ENCODE measurements around the gene SBF2. TPM values are rescaled to one million over a fixed set of nuclear protein-coding genes. Genes with fewer than 3 reads are reported as not detected.
"Not testable (repeated sequence)": the region's sequence is repeated elsewhere in the genome, so short reads cannot be mapped to it uniquely, and the experiment has no call there.

The SBF2 gene
- polyA plus RNA-seq, 1 donor from 2014 or later: 2.6 TPM

DNA sequence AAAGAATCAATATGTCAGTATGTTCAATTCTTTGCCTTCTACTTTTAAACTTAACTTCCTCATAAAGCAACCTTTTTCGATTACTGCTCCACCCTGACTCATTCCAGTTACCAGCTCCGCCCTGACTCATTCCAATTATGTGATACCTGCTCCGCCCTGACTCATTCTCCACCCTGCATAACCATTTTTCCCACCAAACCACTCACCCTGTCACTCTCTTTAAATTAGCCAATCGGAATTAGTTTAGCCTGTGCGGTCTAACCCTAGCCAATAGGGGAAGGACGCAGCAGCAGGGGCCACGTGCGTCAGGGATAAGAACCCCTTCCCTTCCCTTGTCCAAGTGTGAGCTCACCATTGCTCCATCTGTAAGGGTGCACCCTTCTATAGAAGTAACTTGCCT lies 393.8 kb downstream of the SBF2 start:
- not testable (repeated sequence) for H3K4me1 Mint-ChIP-seq, H3K36me3 Mint-ChIP-seq, H3K9me3 Mint-ChIP-seq, H3K27ac Mint-ChIP-seq, H3K27me3 Mint-ChIP-seq
- peak overlapping the region in 1 of 4 donors; percentile 4 for H3K4me3 Mint-ChIP-seq

DNA sequence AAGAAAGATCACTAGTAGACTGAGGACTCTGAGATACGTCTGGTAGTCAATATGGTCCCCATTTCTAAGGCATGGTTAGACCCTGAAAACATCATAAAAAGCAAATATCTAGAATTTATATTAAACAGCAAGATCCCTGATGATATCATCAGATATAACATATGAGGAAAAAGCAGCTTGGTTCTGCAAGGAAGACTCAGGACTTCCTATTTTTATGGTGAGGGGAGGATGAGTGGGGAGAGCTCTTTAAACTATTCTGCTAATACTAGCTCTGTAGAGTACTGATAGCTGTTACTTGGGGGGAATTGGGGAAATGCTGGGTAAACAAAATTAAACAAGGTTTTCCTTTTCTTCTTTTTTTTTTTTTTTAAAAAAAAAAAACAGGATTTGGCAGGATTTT lies 394.3 kb downstream of the SBF2 start:
- H3K27ac Mint-ChIP-seq: no peak overlapping the region
- peaks cover 8% of the 10 kb centered on the region for H3K36me3 Mint-ChIP-seq
- peaks cover 3 to 4% (median 3%) of the 10 kb centered on the region in 3 donors for H3K9me3 Mint-ChIP-seq
- H3K4me1 Mint-ChIP-seq: peaks cover 5 to 6% (median 5%) of the 10 kb centered on the region in 3 donors
- H3K4me3 Mint-ChIP-seq: no peak overlapping the region
- H3K27me3 Mint-ChIP-seq: no peaks in the 10 kb centered on the region

DNA sequence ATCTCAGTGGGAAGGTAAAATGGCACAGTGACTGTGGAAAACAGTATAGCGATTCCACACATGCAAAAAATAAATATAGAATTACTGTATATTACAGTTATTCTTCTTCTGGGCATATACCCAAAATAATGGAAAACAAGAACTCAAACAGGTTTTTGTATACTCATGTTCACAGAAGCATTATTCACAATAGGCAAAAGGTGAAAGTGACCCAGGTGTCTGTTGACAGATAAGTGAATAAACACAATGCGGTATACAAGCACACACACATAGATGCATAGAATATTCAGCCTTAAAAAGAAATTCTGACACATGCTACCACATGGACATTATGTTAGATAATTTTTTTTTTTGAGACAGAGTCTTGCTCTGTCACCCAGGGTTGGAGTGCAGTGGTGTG lies 397.1 kb downstream of the SBF2 start:
- Mint-ChIP-seq H3K27ac (no peak overlapping the region), H3K36me3 (peaks cover 8% of the 10 kb centered on the region), H3K9me3 (peaks cover 3 to 4% (median 3%) of the 10 kb centered on the region in 3 donors), H3K27me3 (no peaks in the 10 kb centered on the region), H3K4me1 (peaks cover 5 to 6% (median 5%) of the 10 kb centered on the region in 3 donors), H3K4me3 (no peak overlapping the region)

DNA sequence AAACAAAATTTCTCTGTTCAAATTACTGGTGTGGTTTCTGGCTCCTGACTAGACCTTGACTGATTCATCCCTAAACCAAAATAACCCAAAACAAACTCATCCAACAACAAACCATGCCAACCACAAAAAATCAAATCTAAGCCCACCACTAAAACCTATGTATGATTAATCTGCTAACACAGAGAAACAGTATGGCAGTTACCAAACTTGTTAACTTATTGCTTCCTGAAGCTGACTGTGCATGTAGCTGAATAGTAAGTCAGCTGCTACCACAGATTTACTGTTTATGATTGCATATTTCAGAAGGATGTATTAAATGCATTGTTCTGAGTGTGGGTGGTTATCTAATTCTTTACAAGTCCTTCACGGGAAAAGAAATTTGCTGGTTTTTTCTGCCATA lies 399.0 kb downstream of the SBF2 start:
- H3K27ac Mint-ChIP-seq: no peak overlapping the region
- peaks cover 8% of the 10 kb centered on the region for H3K36me3 Mint-ChIP-seq
- H3K4me3 Mint-ChIP-seq: no peak overlapping the region
- peaks cover 3 to 4% (median 3%) of the 10 kb centered on the region in 3 donors for H3K9me3 Mint-ChIP-seq
- peaks cover 7 to 11% (median 8%) of the 10 kb centered on the region in 3 donors for H3K4me1 Mint-ChIP-seq
- no peaks in the 10 kb centered on the region for H3K27me3 Mint-ChIP-seq

DNA sequence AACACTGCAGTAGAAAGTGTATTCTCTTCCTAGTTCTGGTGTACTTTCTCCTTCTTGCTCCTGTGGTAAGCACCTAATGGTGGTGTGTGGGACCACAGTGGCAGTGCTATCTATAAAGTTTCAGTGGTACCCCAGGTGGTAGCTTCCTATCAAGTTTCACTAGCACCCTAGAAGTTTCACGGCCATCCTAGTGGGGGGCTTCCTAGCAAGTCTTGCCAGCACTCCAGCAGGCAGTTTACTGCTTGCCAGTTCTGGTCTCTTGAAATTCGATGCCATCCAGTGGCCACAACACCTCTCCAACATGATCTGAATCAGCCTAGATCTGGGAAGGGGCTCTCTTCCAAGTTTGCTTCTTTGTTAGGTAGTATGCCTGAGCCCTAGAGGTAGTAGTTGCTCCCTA lies 400.5 kb downstream of the SBF2 start:
- Mint-ChIP-seq H3K9me3 (peaks cover 3 to 4% (median 3%) of the 10 kb centered on the region in 3 donors), H3K27me3 (no peaks in the 10 kb centered on the region), H3K4me1 (peaks cover 4 to 11% (median 6%) of the 10 kb centered on the region in 3 donors), H3K4me3 (no peak overlapping the region), H3K36me3 (peaks cover 8% of the 10 kb centered on the region), H3K27ac (peak overlapping the region in 1 of 3 donors; percentile 49)

DNA sequence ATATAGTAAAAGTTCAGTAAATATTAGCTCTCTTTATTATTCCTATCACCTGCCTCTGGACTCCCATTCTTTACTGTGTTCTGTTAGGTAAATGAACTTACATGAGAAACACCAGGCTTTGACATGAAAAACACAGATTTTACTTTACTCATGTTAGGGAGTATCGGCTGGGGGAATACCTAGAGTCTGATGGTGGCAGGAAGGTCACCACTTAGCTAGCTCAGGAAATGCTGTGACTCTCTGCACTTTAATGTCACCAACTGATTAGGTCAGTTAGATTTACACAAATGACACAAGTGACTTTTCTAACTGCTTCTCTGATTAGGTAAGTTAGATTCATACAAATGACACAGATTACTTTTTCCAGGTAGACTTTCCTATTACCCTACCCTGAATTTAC lies 405.1 kb downstream of the SBF2 start:
- Mint-ChIP-seq H3K27ac (no peak overlapping the region), H3K27me3 (peaks cover 3% of the 10 kb centered on the region)

DNA sequence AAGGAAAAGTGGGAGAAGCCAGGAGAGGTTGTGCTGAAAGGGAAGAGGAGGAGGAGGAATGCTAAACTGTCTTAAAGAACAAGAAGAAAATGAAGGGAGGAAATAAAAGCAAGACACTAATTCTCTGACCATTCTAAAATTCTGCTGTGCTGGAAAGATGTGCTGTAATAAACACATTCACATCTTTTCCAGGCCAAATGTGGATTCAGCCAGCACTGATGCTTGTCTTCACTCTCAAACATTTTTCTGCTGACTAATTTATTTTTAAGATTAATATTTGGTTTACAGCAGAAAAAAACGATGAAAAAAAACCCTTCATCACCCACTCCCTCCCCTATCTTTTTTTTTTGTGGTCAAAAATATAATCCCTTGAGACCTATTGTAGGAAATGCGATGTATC lies 406.5 kb downstream of the SBF2 start:
- no peak overlapping the region for H3K4me3 Mint-ChIP-seq
- H3K27me3 Mint-ChIP-seq: peaks cover 3% of the 10 kb centered on the region
- H3K36me3 Mint-ChIP-seq: peaks cover 3% of the 10 kb centered on the region
- no peaks in the 10 kb centered on the region for H3K9me3 Mint-ChIP-seq
- peaks cover 4 to 6% (median 4%) of the 10 kb centered on the region in 3 donors for H3K4me1 Mint-ChIP-seq
- no peak overlapping the region for H3K27ac Mint-ChIP-seq

More for the DNA sequence above, 405.1 kb downstream of the SBF2 start:
- H3K9me3 Mint-ChIP-seq: no peaks in the 10 kb centered on the region
- H3K4me1 Mint-ChIP-seq: peaks cover 4 to 6% (median 4%) of the 10 kb centered on the region in 3 donors
- H3K36me3 Mint-ChIP-seq: peaks cover 3% of the 10 kb centered on the region
- H3K4me3 Mint-ChIP-seq: no peak overlapping the region

DNA sequence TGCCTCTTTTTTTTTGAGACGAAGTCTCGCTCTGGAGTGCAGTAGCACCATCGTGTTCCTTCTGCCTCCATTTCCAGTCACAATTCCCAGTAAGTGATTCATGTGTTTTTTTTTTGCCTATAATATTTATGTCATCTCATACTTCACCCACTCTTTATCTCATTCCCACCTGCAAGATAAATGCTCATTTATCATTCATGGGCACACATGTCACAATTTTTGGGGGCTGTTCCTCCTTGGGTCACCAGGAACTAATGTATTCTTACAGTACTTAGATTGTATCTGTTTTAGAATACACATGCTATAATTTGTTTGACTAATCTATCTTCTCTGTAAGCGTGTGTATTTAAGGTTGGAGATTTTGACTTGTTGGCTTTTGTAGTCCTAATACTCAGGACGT lies 407.4 kb downstream of the SBF2 start:
- no peak overlapping the region for H3K27ac Mint-ChIP-seq
- H3K36me3 Mint-ChIP-seq: peaks cover 3% of the 10 kb centered on the region
- H3K4me1 Mint-ChIP-seq: peaks cover 3 to 5% (median 3%) of the 10 kb centered on the region in 3 donors
- H3K9me3 Mint-ChIP-seq: no peaks in the 10 kb centered on the region
- no peak overlapping the region for H3K4me3 Mint-ChIP-seq
- H3K27me3 Mint-ChIP-seq: peaks cover 3% of the 10 kb centered on the region

DNA sequence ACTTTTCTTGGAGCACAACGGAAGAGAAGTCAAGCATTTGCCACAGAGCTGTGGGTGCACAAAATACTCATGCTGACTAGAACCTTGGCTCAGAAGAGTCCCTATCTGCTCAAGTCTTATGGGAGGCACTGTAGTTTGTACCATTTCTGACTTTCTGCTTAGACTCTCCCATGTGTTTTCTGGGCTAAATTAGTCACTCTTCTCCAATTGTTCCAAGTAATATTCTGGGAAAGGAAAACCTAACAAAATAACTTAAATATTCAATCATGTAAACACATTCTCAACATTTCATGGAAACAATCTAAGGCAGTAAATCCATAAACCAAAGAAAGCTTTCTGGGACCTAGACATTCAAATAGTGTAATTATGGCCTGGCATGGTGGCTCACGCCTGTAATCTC lies 409.4 kb downstream of the SBF2 start:
- Mint-ChIP-seq H3K27ac (no peak overlapping the region), H3K9me3 (no peaks in the 10 kb centered on the region), H3K27me3 (peaks cover 3% of the 10 kb centered on the region), H3K4me3 (no peak overlapping the region), H3K36me3 (peaks cover 8% of the 10 kb centered on the region), H3K4me1 (no peaks in the 10 kb centered on the region)

DNA sequence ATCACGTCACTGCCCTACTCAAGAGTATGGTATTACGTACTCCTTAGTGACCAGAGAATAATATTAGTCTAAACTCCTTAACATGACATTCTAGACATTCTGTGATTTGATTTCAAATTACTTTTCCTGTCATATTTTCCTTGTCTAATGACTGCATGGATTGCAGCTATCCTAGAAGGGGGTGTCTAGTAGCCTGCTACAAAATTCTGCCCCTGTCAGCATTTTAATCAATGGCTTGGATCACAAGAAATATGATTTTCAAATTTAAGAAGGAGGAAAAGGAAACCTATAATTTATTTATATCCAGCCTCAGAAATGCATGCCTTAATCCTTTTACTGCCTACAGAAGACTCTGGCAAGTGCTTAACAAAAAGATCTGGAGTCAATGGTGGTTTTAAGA lies 413.4 kb downstream of the SBF2 start:
- Mint-ChIP-seq H3K4me3 (no peak overlapping the region), H3K27ac (no peak overlapping the region), H3K4me1 (no peaks in the 10 kb centered on the region), H3K36me3 (peaks cover 5% of the 10 kb centered on the region), H3K27me3 (no peaks in the 10 kb centered on the region), H3K9me3 (peaks cover 0 to 1% (median 0%) of the 10 kb centered on the region in 3 donors)

DNA sequence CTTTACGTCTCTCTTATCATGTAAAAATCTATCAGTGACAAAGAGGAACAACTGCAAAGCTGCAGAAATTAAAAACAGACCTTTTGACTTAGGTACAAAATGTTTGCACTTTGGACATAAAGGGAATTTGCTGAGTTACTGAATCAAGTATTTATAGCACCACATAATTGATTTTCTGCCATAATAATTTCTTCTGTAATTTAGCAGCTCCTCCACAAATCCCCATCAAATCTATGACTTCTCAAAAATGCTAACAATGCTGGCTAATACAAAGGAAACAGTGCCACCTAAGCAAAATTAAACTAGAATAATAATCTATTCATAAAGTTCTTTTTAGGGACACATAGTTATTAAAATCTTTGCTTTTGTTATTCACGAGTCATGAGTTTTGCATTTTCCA lies 415.1 kb downstream of the SBF2 start:
- Mint-ChIP-seq H3K4me3 (no peak overlapping the region), H3K27me3 (no peaks in the 10 kb centered on the region), H3K36me3 (peaks cover 5% of the 10 kb centered on the region), H3K9me3 (peaks cover 0 to 1% (median 0%) of the 10 kb centered on the region in 3 donors), H3K27ac (no peak overlapping the region), H3K4me1 (peaks cover 0 to 3% (median 0%) of the 10 kb centered on the region in 3 donors)

DNA sequence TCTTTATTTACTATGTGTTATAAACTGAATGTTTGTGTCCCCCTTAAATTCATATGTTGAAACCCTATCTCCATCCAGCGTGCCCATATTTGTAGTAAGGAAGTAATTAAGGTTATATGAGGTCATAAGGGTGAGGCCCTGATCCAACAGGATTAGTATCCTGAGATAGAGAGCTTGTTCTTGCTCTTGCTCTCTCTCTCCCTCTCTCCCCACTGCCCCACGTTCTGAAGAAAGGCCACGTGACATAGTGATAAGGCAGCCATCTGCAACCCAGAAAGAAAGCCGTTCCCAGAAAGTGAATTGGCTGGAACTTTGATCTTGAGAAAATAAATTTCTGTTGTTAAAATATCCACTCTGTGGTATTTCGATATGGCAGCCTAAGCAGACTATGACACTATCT lies 417.7 kb downstream of the SBF2 start:
- H3K4me1 Mint-ChIP-seq: peaks cover 0 to 3% (median 0%) of the 10 kb centered on the region in 3 donors
- peaks cover 7% of the 10 kb centered on the region for H3K36me3 Mint-ChIP-seq
- peaks cover 0 to 5% (median 1%) of the 10 kb centered on the region in 3 donors for H3K9me3 Mint-ChIP-seq
- H3K27ac Mint-ChIP-seq: no peak overlapping the region
- no peak overlapping the region for H3K4me3 Mint-ChIP-seq
- H3K27me3 Mint-ChIP-seq: no peaks in the 10 kb centered on the region

DNA sequence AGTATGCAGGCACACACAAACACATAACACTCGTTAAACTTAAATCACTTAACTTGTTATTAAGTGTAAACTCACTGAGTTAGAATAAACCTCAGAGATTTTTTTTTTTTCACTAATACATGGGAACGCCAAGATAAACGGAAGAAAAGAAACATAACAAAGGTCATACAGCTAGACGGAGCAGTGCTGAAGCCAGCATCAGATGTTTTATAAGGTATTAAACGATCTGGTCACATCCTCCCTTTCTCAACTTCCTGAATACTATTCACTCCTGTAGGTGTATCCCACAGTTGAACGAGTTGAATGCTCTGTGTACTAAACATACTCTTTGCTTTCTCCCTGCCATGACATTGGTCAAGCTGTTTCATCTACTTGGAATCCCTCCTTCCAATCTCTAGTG lies 418.2 kb downstream of the SBF2 start:
- Mint-ChIP-seq H3K36me3 (peaks cover 7% of the 10 kb centered on the region), H3K9me3 (peaks cover 0 to 5% (median 1%) of the 10 kb centered on the region in 3 donors), H3K4me3 (no peak overlapping the region), H3K27ac (no peak overlapping the region), H3K4me1 (peaks cover 0 to 3% (median 0%) of the 10 kb centered on the region in 3 donors), H3K27me3 (no peaks in the 10 kb centered on the region)

DNA sequence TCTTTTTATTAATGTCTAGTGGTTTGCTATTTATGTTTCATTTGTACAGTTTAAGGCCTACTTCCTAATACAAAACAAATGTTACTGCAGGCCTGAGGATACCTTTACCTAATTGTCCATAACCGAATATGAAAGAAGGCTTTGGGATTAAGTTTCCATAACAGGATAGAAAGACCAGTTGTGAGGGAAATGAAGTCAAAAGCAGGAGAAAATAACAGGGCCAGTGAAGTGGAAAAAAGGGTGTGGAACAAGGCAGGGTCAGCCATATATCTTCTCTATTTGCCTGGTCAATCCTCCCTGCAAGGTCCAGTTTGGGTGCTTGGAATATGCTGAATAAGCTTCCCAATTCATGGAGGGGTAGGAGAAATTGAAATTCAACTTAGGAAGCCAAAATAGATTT lies 418.6 kb downstream of the SBF2 start:
- no peak overlapping the region for H3K27ac Mint-ChIP-seq
- peaks cover 0 to 3% (median 0%) of the 10 kb centered on the region in 3 donors for H3K4me1 Mint-ChIP-seq
- H3K27me3 Mint-ChIP-seq: no peaks in the 10 kb centered on the region
- peaks cover 0 to 5% (median 1%) of the 10 kb centered on the region in 3 donors for H3K9me3 Mint-ChIP-seq
- no peak overlapping the region for H3K4me3 Mint-ChIP-seq
- H3K36me3 Mint-ChIP-seq: peaks cover 6% of the 10 kb centered on the region

DNA sequence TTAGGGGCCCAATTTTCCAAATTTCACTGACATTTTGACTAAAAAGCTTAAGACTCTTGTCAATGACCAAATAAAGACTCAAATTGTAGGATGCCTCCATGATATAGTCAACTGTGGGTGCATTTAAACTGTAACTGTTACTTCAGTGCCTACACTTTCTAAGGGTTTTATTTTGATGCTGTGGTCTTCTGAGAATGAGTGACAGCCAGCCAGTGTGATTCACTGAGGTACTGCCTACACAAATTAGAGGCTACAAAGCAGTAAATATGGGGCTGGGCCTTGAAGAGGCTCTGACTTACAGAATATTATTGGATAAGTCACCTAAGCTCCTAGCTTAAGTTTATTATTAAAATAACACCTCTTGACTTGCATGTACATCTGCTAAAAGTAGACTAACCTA lies 419.6 kb downstream of the SBF2 start:
- no peak overlapping the region for H3K27ac Mint-ChIP-seq
- H3K9me3 Mint-ChIP-seq: peaks cover 0 to 5% (median 1%) of the 10 kb centered on the region in 3 donors
- peaks cover 8% of the 10 kb centered on the region for H3K36me3 Mint-ChIP-seq
- peaks cover 0 to 3% (median 0%) of the 10 kb centered on the region in 3 donors for H3K4me1 Mint-ChIP-seq
- no peaks in the 10 kb centered on the region for H3K27me3 Mint-ChIP-seq
- no peak overlapping the region for H3K4me3 Mint-ChIP-seq

DNA sequence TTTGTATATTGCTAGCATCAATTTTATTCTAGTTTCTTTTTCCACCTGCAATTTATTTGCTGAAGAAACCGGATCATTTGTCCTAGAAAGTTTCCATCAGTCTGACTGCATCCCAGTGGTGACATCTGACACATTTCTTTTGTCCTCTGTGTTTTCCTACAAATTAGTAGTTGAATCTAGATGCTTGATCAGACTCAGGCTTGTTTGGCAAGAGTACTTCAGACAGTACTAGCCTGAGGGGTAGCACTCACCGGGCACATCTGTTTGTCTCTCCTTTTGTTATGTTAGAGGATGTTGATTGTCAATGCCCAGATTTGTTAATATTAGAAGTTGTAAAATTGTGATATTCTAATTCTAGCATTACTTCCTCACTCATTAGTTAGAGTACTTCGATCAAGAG lies 425.4 kb downstream of the SBF2 start:
- peaks cover 9% of the 10 kb centered on the region for H3K36me3 Mint-ChIP-seq
- H3K9me3 Mint-ChIP-seq: peaks cover 0 to 5% (median 0%) of the 10 kb centered on the region in 3 donors
- H3K27ac Mint-ChIP-seq: no peak overlapping the region
- no peaks in the 10 kb centered on the region for H3K27me3 Mint-ChIP-seq
- no peaks in the 10 kb centered on the region for H3K4me1 Mint-ChIP-seq
- no peak overlapping the region for H3K4me3 Mint-ChIP-seq

All from IgD-negative memory B cell (primary cell).